GM21723 (cell line): Measurements from ENCODE around the gene PTGER3.

Experiments
- ATAC-seq: cut with Tn5 transposase; IDR thresholded peaks from one replicate; pipeline ENCODE4 v1.9.1; 2021; ENCODE audit warnings: mild to moderate bottlenecking, moderate library complexity; ENCODE audit not compliant: unreplicated experiment

PTGER3 gene

DNA sequence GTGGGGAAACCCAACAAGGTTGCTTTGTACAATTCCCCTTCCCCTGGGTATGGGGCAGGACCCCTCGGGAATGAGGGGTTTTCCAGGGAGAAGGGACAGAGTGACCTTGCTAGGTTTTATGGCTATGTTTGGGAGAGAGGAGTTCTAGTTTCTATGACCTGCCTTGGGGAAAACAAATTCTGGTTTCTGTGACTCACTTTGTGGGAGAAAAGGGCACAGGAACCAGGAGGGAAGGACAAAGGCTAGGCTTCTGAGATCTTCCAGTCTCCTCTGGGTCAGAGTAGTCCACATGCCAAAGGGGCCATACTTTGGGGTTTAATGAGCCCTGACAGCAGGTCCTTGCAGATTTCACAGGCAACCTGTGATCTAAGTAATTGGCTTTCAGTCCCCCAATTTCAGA lies 5.5 kb upstream of the PTGER3 start:
- ATAC-seq = no peak

DNA sequence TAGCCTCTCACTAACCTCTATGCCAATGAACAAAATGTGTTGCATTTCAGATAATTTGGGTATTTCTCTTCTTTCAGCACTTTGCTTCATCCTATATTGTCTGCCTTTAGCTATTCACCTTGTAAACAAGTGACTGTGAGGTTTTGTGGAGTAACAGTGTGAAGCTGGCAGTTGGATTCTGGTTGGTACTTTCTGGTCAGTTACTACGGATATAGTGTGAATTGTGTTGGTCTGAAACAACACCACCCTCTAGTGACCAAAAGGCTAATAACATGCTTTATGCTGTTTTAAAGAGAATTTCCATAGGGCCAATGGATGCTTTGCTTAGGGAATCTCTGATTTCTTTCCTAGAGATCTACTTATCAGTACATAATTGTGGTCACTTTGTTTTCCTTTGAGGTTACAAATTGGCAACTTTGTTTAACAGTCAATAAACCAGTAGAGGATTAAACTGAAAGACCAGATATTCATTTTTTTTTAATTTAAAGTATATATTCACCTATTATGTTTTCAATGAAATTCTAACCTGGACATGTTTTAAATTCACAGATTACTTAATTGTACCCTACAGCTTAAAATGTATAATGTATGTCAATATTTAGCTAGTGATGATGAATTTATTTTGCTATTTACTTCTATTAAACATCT lies 2.5 kb upstream of the PTGER3 start:
- peak; percentile 59 for ATAC-seq

DNA sequence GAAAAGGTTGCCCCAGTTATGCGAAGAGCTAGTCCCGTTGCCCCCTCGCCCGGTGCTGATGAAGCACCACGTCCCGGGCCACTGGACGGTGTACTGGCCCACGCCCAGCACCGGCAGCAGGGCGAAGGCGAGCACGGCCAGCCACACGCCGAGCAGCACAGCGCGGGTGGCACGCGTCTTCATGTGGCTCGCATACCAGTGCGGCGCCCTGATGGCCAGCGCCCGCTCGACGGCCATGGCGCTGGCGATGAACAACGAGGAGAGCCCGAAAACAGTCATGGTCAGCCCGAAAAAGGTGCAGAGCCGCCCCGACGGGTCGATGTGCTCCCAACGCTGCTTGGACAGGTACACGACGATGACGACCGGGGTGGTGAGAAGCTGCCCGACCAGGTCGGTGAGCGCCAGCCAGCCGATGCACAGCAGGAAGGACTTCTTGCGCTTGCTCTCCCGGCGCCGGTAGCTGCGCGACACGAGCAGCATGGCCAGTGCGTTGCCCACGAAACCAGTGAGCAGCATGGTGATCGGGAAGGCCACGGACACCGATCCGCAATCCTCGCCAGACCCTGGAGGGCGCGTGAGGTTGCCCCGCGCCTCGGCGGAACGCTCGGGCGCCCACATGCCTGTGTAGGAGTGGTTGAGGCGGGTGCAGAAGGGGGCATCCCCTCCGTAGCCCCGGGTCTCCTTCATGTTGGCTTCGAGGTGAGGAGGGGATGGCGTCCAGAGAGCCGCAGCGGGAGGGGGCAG lies 553 bp downstream of the PTGER3 start:
- ATAC-seq = peak; percentile 42

DNA sequence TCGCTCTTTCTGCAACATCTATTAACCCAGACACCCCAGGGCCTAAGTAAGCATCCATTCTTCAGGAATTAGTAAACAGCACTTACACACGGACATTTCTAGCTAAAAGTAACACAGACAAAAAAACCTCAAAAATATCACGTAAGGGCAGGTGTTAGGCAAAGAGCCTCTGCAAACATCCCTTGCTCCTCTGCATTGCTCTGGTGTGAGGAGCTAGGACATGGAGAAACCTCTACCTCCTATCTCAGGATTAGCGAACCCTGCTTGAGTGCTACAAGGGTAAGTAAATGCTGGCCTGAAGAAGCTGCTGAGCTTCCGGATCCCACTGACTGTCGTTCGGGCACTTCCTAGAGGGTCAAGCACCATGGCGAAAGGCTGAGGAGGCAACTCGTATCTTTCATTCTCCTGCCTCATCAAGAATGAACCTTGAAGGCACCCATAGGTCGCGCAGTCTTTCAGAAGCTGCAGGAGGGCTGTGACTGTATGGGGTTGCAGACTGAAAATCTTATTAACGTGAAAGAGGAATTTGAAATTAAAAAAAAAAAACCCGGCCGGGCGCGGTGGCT lies 2.1 kb downstream of the PTGER3 start:
- no peak for ATAC-seq

DNA sequence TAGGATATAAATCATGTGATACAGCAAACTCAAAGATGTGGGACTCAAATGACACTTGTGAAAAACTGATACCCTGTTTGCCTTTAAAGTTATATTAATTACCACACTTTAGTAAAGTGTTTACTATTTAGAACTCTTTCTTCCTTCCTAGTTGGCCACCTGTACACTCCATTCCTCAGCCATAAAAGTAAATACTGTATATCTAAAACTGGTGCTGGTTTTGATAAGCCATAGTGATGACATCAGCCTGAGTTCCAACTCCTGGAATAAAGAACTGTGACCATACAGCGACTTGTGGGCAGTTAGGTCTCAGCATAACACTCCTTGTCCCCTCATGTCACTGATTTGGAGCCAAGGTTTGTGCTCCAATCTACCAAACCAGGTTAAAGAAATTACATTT lies 2.8 kb downstream of the PTGER3 start:
- no peak for ATAC-seq

DNA sequence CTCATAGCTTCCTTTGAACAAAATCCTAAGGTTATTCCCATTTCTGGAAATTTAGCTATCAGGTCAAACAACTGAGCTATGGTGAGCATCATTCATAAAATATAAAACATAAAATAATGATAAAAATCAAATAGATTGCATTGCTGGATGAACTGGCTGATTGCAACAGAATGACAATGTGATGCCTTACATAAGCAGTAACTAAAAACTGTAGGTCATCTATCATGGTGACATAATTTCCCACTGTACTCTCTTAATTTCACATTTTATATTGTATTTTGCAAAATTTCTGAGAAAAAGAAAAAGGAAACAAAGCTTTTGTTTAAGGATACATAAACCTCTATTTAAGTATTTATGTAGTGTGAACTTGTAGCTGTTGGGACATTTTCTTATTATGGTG lies 4.6 kb downstream of the PTGER3 start:
- no peak for ATAC-seq

DNA sequence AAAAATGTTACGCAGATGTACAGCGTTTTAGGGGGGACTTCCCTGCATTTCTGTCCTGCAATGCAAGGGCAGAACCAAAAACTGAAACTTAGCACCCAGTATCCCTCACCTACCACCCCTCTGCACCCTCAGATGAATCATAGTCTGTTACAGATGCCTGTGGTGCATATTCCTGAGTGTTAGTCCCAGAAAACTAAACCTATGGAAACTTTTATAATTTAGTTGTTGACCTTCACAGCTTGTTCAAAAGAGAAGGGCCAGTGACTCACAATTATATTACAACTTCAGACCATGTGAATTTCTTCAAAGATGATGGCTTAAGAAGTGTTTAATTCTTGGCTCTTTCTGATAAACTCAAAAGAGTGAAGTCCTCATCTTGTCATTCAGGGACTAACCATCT lies 5.8 kb downstream of the PTGER3 start:
- ATAC-seq = no peak

DNA sequence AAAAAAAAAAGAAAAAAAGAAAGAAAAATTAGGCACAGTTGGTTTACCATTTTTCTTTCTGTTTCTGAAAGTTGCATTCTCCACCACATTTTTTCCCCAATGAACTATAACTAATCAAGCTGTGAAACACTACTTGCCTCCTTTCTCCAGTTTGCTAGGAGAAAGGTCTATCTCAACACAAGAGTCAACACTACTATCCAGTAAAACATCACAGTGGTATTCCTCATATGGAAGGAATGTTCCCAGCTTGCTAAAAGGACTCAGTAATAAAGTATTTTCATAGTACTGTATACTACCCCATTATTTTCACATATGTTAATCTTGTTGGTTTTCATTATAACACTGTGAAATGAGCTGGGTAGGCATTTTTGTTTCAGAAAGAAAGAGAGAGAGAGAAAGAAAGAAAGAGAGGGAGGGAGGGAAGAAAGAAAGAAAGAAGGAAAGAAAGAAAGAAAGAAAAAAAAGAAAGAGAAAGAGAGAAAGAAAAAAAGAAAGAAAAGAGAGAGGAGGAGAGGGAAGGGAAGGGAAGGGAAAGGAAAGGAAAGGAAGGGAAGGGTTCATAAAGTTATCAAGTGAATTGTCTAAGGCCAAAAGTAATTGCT lies 7.9 kb downstream of the PTGER3 start:
- ATAC-seq = no peak

DNA sequence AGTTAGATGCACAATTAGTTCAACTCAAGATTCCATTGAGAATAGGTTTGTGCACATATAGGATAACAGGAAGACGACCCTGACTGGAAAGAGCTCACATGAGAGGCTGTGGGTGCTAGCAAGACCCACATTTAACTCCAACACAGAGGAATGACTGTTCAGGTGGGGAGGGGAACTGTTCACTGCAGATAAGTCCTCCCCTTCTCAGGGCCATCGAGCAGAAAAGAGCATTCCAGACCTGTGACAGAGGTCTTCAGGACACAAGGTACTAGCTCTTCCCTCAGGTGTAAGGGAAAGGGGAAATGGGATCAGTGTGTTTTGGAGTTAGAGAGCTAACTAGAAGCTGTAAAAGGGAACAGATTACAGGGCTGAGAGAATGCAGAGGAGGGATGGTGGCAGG lies 8.7 kb downstream of the PTGER3 start:
- ATAC-seq = no peak

DNA sequence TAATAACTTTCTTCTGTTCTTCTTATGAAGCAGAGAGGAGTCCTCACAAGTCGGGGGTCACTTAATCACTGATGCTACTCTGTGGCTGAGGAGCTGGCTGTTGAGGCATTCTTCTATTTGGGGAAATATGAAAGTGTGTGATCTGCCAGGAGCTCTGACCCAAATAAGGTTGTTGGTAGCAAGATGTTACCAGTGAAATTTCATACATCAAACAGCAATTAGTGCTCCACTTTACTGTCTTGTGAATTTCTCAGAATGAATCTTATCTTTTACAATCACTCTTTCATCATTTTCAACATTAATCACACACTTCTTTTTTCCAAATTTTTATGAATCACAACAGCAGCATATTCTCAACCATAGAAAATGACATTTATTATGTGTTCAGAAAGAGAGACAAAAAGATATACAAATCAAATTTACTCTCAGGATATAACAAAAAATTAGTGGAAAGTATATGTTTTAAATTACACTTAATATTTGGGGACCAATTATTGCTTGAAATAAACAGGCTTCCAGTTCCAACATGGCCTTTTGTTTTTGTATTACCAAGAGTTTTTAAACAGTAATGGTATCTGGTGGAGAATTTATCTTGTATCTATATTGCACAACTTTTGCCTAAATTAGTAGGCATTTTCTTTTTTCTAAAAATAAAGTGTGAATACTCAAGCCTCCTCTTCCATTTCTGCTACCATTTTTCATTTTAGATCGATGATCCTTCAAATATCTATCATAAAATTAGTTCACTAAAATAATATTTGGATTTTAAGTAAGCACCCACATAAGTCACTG lies 9.6 kb downstream of the PTGER3 start:
- ATAC-seq = no peak

DNA sequence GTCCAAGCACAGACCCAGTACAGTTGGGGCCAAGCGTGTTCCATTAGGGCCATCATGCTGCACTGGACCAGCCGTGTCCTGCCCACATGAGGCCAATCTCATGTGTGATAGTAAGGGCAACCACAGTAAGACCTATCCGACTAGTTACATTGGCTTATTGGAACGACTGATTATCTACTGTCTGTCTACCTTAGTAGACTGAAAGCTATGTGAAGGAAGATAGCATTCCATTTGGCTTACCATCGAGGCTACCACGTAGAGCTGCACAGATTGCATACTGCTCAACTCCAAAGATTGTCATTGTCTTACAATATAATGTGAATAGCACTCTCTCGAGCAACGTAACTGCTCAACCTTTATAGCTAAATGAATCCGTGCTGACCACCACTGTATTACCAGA lies 10.6 kb downstream of the PTGER3 start:
- no peak for ATAC-seq

DNA sequence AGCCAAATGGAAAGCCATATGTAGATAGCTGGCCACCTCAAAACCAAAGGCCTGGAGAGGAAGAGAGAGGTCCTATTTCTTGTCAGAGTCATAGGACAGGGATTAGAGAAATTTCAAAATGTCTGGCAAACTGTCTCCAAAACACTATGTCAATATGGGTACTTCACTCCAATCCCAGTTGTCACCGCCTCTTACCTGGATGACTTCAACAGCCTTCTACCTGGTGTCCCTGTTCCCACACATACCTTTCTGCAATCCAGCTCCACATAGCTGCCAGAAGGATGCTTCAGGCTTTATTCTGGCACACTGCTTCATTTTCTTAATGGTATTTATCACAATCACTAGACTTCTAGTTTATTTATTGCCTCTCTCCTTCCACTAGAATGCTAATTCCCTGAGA lies 14.5 kb downstream of the PTGER3 start:
- ATAC-seq = no peak

DNA sequence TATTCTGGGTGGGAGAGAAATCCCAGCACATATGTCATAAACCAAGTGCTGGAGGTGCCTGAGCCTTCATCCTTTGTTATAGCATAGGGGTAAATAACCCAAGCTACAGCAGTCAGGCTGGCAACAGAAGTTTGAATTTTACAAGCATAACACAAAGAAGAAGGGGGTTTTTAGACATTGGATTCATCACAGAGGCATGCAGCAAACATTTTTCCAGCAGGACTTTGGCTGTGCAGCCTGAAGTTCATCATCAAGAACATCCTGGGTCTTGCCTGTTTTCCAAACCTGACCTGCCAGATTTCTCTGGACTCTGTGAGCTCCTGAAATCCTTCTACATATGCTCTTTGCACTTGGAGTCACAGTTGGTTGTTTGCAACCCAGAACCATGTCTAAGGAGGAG lies 16.2 kb downstream of the PTGER3 start:
- no peak for ATAC-seq

DNA sequence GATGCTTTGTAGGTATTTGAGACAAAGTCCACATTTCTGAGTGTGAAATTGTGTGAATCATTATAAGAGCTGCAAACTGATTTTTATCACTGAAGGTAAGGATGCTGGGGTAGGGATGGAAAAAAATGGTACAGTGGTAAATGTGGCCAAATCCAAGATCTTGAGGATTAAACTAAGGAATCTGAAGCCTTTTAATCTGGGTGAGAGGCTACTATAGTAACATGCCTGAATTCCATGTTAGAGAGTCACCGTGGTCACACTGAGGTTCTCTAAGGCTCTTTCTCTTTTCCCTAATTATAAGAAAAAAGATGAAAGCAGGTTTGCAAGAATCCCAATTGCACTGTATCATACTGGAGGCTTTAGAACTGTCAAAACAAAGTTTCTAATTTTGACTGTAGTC lies 17.6 kb downstream of the PTGER3 start:
- no peak for ATAC-seq

DNA sequence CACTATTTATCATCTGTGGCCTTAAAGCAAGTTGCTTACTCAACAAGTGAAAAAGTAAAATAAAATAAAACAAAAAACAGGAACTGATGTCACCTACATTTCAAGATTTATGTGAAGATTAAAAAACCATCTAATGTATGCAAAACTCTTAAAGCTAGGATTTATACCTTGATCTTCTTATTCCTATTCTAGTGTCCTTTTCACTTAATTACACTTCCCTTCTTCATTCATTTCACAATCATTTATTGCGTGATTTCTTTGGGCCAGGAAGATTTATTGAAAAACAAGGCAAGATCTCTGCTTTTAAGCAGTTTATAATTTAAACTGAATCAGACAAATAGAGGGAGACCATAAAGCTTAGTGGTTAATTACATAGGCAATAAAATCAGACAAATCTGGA lies 18.6 kb downstream of the PTGER3 start:
- no peak for ATAC-seq

DNA sequence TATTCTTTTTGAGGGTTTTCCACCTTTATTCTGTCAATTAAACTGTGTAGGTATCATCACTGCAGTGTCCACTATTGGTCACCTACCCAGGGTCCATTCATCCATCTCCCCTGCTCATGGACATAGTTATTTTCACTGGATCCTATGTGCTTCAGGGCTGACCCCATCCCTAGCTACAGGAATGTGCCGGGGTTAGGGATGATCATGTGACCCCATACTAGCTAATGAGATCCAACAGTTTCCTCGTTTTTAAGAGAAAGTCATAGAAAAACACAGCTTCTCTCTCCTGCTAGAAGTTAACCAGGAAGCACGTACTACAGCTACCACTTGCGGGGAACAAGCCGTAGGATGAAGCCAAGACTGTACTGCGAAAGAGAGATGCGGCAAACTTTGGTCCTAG lies 19.6 kb downstream of the PTGER3 start:
- ATAC-seq = no peak

DNA sequence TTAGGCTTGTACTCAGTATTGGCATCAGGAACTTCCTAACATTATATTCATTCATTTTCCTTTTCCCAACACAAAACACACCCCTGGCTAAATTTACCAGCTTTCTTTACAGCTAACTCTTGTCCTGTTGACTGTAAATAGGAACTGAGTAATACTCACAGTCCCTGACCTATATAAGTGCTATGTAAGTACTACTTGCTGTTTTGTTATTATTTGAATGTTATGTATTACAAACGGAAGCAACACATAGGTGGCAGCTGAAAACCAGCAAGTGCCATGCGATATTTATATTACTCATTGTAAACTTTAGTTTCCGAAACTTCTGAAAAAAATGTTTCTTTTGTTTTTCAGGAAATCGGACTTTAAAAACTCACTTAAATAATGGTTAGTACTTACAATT lies 21.5 kb downstream of the PTGER3 start:
- ATAC-seq = no peak

DNA sequence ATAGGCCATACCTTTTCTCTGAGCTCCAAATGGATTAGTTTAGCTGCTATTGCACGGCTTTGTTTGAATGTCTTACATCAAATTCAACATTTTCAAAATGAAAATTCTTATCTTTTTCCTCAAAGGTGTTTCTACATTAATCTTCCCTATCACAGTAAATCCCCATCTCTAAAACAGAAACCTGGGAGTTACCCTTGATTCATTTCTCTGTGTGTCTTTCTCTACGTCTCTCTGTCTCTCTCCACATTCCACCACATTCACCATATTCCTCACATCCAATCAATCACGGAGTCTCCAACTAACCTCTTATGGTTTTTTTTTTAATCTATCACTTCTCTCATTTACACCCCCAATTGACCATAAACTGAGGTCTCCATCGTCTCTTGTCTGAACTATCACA lies 24.1 kb downstream of the PTGER3 start:
- no peak for ATAC-seq

DNA sequence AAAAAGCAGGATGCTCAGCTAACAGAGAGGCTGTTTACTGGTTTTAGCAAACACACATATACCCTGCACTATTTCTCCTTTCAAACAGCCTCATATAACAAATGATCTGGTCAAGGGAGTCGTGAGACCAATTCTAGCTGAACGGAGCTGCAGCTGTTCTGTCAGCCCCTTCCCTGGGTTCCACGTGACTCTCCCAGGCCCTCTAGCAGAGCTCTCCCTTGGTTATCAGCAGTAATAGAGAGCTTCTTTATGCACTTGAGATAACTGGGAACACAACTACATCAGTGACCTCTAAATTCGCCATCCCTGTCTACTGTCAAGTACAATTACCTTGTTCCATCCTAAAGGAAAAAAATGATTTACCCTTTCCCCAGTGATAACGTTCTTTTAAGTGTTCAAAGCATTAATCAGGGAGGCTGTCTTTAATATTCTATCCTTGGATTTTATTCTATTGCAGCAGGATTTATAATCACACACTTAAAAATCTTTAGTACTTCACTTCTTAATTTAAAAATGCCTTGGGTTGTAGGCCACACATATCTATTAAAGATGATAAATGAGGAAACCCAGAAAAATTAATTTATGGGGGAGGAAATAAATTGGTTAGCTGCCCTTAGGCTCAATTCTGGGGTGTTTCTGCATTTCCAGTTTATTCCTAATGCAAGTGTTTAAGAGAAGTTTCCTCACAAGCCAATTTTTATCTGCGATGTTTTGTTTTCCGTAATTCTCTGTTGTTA lies 28.2 kb downstream of the PTGER3 start:
- no peak for ATAC-seq

DNA sequence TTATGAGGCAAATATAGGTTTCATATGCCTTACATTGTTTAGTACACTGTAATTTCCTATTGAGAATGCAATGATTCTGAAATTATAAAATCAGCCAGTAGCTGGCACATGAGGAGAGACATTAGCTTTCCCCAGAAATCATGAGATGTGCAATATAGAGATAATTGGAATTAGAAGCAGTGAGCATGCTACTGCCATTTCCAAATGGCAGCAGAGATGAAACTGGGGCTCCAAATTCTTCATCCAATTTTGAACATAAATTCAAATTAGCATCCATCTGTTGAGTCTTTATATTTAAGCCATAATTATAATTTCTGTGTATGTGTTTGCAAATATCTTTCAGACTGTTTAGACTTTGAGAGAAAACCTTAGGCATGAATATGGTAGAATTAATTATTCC lies 28.8 kb downstream of the PTGER3 start:
- no peak for ATAC-seq

DNA sequence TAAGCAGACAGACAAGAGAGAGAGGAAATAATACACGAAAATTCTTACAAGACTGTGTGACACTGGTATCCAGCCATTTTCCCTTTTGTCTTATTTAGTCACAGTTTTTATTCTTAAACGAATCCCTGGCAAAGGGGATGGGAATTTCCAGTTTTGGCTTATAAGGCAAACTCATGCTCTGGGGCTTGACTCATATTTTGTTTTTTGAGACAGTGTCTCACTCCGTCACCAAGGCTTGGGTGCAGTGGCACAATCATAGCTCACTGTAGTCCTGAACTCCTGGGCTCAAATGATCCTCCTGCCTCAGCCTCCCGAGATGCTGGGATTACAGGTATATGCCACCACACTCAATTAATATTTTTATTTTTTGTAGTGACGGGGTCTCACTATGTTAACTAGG lies 31.9 kb downstream of the PTGER3 start:
- ATAC-seq = no peak
